ENCODE results near the gene PIGK.

DNA sequence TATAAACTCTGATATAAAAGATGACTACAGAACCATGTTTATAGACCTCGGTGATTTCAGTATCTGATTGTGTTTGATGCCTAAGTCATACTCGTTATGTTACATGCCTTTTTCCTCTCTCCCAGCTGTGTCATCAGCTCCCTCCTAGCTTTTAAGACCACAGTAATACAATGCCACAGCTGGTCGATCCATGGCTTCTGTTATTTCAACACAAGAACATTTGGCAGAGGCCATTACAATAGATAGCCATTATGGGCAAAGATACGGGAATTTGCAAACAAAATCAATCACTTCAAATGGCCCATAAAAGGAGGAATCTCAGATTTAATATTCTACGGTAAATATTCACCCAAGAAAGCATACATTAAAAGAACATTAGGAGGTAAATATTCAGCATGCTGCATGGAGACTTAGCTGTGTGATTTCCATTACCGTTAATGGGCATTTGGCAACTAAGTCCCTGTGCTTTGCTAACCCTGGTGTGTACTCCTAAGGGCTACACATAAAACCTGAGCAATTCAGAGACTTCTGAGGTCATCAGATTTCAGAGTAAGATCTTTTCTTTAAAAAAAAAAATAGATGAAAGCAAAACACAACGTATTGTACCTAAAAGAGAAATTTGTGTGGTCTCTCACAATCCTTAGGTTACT is 153.4 kb downstream of the PIGK start:
- TF ChIP-seq, protein P1, sequence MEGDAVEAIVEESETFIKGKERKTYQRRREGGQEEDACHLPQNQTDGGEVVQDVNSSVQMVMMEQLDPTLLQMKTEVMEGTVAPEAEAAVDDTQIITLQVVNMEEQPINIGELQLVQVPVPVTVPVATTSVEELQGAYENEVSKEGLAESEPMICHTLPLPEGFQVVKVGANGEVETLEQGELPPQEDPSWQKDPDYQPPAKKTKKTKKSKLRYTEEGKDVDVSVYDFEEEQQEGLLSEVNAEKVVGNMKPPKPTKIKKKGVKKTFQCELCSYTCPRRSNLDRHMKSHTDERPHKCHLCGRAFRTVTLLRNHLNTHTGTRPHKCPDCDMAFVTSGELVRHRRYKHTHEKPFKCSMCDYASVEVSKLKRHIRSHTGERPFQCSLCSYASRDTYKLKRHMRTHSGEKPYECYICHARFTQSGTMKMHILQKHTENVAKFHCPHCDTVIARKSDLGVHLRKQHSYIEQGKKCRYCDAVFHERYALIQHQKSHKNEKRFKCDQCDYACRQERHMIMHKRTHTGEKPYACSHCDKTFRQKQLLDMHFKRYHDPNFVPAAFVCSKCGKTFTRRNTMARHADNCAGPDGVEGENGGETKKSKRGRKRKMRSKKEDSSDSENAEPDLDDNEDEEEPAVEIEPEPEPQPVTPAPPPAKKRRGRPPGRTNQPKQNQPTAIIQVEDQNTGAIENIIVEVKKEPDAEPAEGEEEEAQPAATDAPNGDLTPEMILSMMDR (IDR thresholded peaks at IDR 0.05; ENCODE audit: low read length) = no peak
- no peak for TF ChIP-seq EZH2 (IDR thresholded peaks at IDR 0.05; ENCODE audit: borderline replicate concordance, low read length)
